IMR-90 (cell line): ENCODE results near the gene GNB2.

Source experiments
- BHLHE40 ChIP-seq: fragments of 150-350 bp; IDR thresholded peaks from 2 replicates; pipeline ENCODE4 v1.6.1; 2016; ENCODE audit warnings: mild to moderate bottlenecking, low read depth, low read length
- ELK1 ChIP-seq: fragments of 150-350 bp; IDR thresholded peaks from 2 replicates; pipeline ENCODE4 v1.6.1; 2016; ENCODE audit warnings: low read depth, mild to moderate bottlenecking, low read length, moderate library complexity, borderline replicate concordance
- FOS ChIP-seq: fragments of 150-350 bp; IDR thresholded peaks from 2 replicates; pipeline ENCODE4 v1.6.1; 2016; ENCODE audit warnings: low read depth, low read length
- MAZ ChIP-seq: IDR thresholded peaks from 2 replicates; pipeline ENCODE4 v1.6.1; 2012; ENCODE audit warnings: low read depth, mild to moderate bottlenecking, low read length, improper control_type of control experiment, moderate library complexity, borderline replicate concordance
- POLR2A ChIP-seq: IDR thresholded peaks from 2 replicates; pipeline ENCODE4 v1.6.1; 2012; ENCODE audit warnings: mild to moderate bottlenecking, low read depth, low read length
- RAD21 ChIP-seq: IDR thresholded peaks from 2 replicates; pipeline ENCODE4 v1.6.1; 2012; ENCODE audit warnings: low read length, improper control_type of control experiment
- USF2 ChIP-seq: fragments of 150-350 bp; IDR thresholded peaks from 2 replicates; pipeline ENCODE4 v1.6.1; 2017; ENCODE audit warnings: mild to moderate bottlenecking, antibody characterized with exemption, low read length, low read depth
- TF ChIP-seq, protein P1 (sequence below): conservative IDR thresholded peaks from 2 replicates; pipeline ENCODE4 v1.5.1; 2012; ENCODE audit warnings: mild to moderate bottlenecking, low read depth, low read length, improper control_type of control experiment

DNA sequence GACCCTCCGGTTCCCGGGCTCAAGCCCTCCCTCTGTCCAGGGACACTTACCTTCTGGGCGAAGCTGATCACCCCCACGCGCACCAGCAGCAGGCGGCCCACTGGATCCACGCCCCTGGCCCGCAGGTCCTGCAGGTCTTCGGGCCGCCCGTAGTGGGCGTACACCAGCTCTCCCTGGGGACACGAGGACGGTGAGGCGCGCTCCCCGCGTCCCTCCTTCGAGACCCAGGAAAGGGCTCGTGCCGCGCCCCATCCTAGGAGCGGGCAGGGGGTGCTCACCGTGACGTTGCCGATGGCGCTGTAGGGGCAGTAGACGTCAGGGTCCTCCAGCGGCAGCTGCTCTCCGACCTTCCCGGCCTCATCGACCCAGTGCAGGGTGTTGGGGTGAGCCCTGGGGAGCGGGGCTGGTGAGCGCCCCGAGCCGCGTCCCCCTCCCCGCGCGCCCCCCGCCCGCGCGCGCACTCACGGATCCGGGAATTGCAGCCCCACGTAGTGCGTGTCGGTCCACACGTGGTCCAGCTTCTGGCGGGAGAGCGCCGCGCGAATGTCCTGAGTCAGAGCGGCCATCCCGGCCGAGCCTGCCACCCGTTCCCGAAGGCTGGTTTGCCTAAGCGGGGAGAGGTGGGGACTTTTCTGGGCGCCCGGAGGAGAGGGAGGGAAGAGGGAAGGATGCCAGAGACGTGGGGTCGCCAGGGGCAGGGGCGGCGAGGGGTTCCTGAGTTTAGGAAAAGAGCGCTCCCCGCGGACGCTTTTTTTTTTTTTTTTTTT is 40.4 kb upstream of the GNB2 start:
- no peak for TF ChIP-seq BHLHE40
- TF ChIP-seq, protein P1, sequence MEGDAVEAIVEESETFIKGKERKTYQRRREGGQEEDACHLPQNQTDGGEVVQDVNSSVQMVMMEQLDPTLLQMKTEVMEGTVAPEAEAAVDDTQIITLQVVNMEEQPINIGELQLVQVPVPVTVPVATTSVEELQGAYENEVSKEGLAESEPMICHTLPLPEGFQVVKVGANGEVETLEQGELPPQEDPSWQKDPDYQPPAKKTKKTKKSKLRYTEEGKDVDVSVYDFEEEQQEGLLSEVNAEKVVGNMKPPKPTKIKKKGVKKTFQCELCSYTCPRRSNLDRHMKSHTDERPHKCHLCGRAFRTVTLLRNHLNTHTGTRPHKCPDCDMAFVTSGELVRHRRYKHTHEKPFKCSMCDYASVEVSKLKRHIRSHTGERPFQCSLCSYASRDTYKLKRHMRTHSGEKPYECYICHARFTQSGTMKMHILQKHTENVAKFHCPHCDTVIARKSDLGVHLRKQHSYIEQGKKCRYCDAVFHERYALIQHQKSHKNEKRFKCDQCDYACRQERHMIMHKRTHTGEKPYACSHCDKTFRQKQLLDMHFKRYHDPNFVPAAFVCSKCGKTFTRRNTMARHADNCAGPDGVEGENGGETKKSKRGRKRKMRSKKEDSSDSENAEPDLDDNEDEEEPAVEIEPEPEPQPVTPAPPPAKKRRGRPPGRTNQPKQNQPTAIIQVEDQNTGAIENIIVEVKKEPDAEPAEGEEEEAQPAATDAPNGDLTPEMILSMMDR = peak; percentile 25; the same call in 1 of the 2 replicates
- no peak for TF ChIP-seq POLR2A
- no peak for TF ChIP-seq RAD21
- TF ChIP-seq USF2 = peak; percentile 77
- no peak for TF ChIP-seq FOS
- no peak for TF ChIP-seq ELK1
- no peak for TF ChIP-seq MAZ
